ENCODE data around the gene FNDC5. TPM values are rescaled to one million over a fixed set of nuclear protein-coding genes. Genes with fewer than 3 reads are reported as not detected.

FNDC5 gene
- total RNA-seq, 1 donor from 2014 or later: 9.6 TPM

DNA sequence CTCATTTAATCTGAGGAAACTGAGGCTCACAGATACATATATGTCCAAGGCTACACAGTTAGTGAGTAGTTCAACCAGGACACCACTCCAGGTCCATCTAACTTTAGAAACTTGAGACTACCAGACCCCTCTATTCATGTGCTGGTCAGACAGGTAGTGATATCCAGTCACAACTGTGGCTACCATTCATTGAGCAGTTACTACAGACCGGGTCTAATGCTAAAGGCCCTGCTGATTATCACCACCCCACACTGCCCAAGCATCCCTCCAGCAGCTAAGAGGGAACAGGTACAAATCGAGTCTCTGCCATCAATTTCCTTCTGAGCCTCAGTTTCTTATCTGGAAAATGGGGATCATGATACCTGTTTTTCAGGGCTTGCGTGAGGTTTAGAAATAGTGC, 20.9 kb upstream of the FNDC5 start:
- Mint-ChIP-seq H3K4me3 (peak overlapping the region; percentile 77), H3K4me1 (peaks cover 20% of the 10 kb centered on the region), H3K27ac (no peak overlapping the region), H3K9me3 (no peaks in the 10 kb centered on the region), H3K36me3 (no peaks in the 10 kb centered on the region), H3K27me3 (ENCODE audit: insufficient read depth, low read depth) (peaks cover 38% of the 10 kb centered on the region)
- no peak overlapping the region for H2AFZ ChIP-seq (replicated peaks)
- no peak for TF ChIP-seq EZH2phosphoT487 (IDR thresholded peaks at IDR 0.05)
- TF ChIP-seq EZH2 (IDR thresholded peaks at IDR 0.05): no peak
- TF ChIP-seq, protein P1, sequence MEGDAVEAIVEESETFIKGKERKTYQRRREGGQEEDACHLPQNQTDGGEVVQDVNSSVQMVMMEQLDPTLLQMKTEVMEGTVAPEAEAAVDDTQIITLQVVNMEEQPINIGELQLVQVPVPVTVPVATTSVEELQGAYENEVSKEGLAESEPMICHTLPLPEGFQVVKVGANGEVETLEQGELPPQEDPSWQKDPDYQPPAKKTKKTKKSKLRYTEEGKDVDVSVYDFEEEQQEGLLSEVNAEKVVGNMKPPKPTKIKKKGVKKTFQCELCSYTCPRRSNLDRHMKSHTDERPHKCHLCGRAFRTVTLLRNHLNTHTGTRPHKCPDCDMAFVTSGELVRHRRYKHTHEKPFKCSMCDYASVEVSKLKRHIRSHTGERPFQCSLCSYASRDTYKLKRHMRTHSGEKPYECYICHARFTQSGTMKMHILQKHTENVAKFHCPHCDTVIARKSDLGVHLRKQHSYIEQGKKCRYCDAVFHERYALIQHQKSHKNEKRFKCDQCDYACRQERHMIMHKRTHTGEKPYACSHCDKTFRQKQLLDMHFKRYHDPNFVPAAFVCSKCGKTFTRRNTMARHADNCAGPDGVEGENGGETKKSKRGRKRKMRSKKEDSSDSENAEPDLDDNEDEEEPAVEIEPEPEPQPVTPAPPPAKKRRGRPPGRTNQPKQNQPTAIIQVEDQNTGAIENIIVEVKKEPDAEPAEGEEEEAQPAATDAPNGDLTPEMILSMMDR (IDR thresholded peaks at IDR 0.05): no peak
- H3K9ac ChIP-seq: no peak overlapping the region
- no peak overlapping the region for H3K4me3 ChIP-seq
- no peaks in the 10 kb centered on the region for H3K79me2 ChIP-seq (ENCODE audit: low read depth)
- peaks cover 35% of the 10 kb centered on the region for H4K20me1 ChIP-seq (ENCODE audit: low read depth)
- peaks cover 61% of the 10 kb centered on the region for H3K27me3 ChIP-seq
- H3K9me3 ChIP-seq (ENCODE audit: low read depth): no peaks in the 10 kb centered on the region
- H3F3A ChIP-seq (ENCODE audit: low read depth): peaks cover 17% of the 10 kb centered on the region
- H3K4me1 ChIP-seq: peaks cover 15% of the 10 kb centered on the region
- no peak overlapping the region for H3K27ac ChIP-seq
- no peak for DNase-seq (ENCODE audit: low spot score)
- no peak overlapping the region for H3K4me2 ChIP-seq
- H3K36me3 ChIP-seq: no peaks in the 10 kb centered on the region

DNA sequence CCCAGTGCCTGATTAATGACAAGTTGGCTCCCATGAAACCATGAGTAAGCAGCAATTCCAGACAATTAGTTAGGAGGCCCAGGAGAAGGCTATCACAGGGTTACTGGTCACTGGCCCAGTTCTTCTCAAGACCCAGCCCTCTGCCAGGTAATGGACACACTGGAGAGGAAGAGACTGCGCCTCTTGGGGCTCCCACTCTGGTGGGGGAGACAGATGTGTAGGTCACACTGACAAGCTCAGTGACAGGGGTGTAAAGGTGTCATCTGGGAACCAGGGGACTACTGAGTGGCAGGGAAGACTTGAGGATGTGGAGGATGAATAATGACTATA, 20.5 kb upstream of the FNDC5 start:
- Histone ChIP-seq H3K4me3 (no peak overlapping the region), H4K20me1 (ENCODE audit: low read depth) (peaks cover 38% of the 10 kb centered on the region), H3K36me3 (no peaks in the 10 kb centered on the region), H3K27ac (no peak overlapping the region), H3K9ac (no peak overlapping the region), H3K79me2 (ENCODE audit: low read depth) (no peaks in the 10 kb centered on the region), H3K4me2 (no peak overlapping the region), H3K4me1 (peaks cover 16% of the 10 kb centered on the region), H2AFZ (replicated peaks) (no peak overlapping the region), H3F3A (ENCODE audit: low read depth) (peaks cover 17% of the 10 kb centered on the region), H3K9me3 (ENCODE audit: low read depth) (no peaks in the 10 kb centered on the region), H3K27me3 (peaks cover 65% of the 10 kb centered on the region)
- no peak overlapping the region for H3K27ac Mint-ChIP-seq
- no peak overlapping the region for H3K4me3 Mint-ChIP-seq
- peaks cover 38% of the 10 kb centered on the region for H3K27me3 Mint-ChIP-seq (ENCODE audit: insufficient read depth, low read depth)
- H3K4me1 Mint-ChIP-seq: peaks cover 20% of the 10 kb centered on the region
- H3K36me3 Mint-ChIP-seq: no peaks in the 10 kb centered on the region
- TF ChIP-seq EZH2 (IDR thresholded peaks at IDR 0.05) (no peak), EZH2phosphoT487 (IDR thresholded peaks at IDR 0.05) (no peak)
- TF ChIP-seq, protein P1 (IDR thresholded peaks at IDR 0.05): no peak
- no peak for DNase-seq (ENCODE audit: low spot score)
- H3K9me3 Mint-ChIP-seq: no peaks in the 10 kb centered on the region

DNA sequence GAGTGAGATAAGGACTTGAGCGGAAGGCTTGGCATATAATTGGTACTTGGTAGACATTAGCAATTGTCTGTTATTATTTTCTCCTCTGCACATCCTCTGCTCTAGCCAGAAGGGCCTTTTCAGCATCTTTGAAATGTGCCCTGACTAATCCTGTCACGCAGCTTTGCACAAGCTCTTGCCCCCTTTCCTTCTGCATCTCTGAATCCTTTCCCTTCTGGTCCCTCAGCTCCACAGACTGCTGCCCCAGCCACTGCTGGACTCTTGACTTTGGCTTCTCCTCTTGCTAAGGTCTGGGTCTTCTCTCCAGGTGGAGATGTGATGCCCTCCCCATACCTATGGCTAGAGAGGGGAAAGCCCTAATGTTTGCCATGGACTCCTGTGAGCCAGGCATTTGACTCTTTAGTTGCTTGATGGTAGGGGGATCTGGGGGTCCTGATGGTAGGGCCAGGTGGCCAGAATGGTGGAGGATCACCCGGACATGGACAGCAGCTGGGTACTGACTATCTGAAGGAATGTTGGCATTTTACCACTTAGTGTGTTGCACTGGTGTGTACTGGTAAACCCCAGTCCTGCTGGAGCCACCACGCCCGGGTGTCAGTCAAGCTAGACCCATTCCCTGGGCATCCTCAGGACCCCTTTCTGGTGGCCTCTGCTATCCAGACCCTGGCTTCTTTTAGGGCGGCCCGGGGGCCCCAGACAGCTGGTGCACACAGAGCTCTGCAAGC, 20.0 kb upstream of the FNDC5 start:
- no peak for TF ChIP-seq EZH2 (IDR thresholded peaks at IDR 0.05)
- no peak for TF ChIP-seq EZH2phosphoT487 (IDR thresholded peaks at IDR 0.05)
- TF ChIP-seq, protein P1 (IDR thresholded peaks at IDR 0.05): no peak
- Mint-ChIP-seq H3K36me3 (no peaks in the 10 kb centered on the region), H3K9me3 (no peaks in the 10 kb centered on the region), H3K27me3 (ENCODE audit: insufficient read depth, low read depth) (peaks cover 41% of the 10 kb centered on the region), H3K4me1 (peaks cover 18% of the 10 kb centered on the region), H3K4me3 (peak overlapping the region; percentile 57), H3K27ac (no peak overlapping the region)
- Histone ChIP-seq H3K4me1 (peaks cover 21% of the 10 kb centered on the region), H3K9me3 (ENCODE audit: low read depth) (no peaks in the 10 kb centered on the region), H3K27ac (no peak overlapping the region), H3K79me2 (ENCODE audit: low read depth) (no peaks in the 10 kb centered on the region), H3K9ac (no peak overlapping the region), H4K20me1 (ENCODE audit: low read depth) (peaks cover 43% of the 10 kb centered on the region), H3K4me2 (no peak overlapping the region), H3K36me3 (no peaks in the 10 kb centered on the region), H3K27me3 (peaks cover 70% of the 10 kb centered on the region), H3K4me3 (no peak overlapping the region), H3F3A (ENCODE audit: low read depth) (peaks cover 17% of the 10 kb centered on the region), H2AFZ (replicated peaks) (no peak overlapping the region)
- no peak for DNase-seq (ENCODE audit: low spot score)
